NB4 (cell line): ENCODE data around the gene SETD3.
A peak's percentile ranks its signal among the peaks of the same experiment; 100 is the strongest.

Source experiments
- DNase-seq: peaks from one replicate; pipeline ENCODE4 v3.0.0; 2010; ENCODE audit warnings: low read depth
- H3K4me3 ChIP-seq: one replicate; pipeline ENCODE4 v1.5.1; 2011; ENCODE audit warnings: mild to moderate bottlenecking, low read depth, low read length, moderate library complexity
- CTCF ChIP-seq: IDR thresholded peaks from one replicate; pipeline ENCODE4 v1.5.1; 2012; ENCODE audit warnings: low read depth, low read length
- MYC ChIP-seq: IDR thresholded peaks from 2 replicates; pipeline ENCODE4 v1.6.1; 2011; ENCODE audit warnings: low read depth, low read length
- POLR2A ChIP-seq: IDR thresholded peaks from 2 replicates; pipeline ENCODE4 v1.6.1; 2011; ENCODE audit warnings: mild to moderate bottlenecking; ENCODE audit not compliant: insufficient read length; ENCODE audit errors: extremely low read depth
- TF ChIP-seq, protein P1 (sequence below): IDR thresholded peaks from 2 replicates; pipeline ENCODE4 v1.6.1; 2011; ENCODE audit warnings: low read depth, low read length

Gene SETD3

GRCh38 chr14:99422228-99423010, 58.2 kb downstream of the SETD3 start:
- DNase-seq: no peak
- H3K4me3 ChIP-seq: no peak overlapping the region
- TF ChIP-seq, protein P1, sequence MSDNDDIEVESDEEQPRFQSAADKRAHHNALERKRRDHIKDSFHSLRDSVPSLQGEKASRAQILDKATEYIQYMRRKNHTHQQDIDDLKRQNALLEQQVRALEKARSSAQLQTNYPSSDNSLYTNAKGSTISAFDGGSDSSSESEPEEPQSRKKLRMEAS: no peak
- no peak for TF ChIP-seq MYC
- TF ChIP-seq POLR2A: no peak
- TF ChIP-seq CTCF: no peak

DNA sequence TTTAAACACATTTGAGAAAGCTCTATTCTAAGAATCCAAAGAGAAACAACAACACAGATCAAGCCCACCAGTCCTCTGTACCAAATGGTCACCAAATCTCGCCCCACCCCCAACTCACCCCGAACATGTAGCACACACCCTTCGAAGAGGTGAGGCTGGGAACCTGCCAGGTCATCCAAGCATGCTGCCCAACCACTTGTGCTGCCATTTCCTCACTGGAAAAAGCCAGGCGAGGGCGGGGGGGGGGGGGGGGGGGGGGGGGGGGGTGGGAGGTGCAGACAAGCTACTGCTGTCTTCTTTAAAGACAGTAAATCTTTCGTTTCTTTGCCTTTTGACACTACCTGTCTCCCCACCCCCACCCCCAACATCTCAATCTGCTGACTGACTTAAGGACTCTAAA, 59.9 kb downstream of the SETD3 start:
- peak; percentile 17 for DNase-seq
- TF ChIP-seq MYC (no peak), POLR2A (no peak), CTCF (no peak)
- TF ChIP-seq, protein P1: no peak
- no peak overlapping the region for H3K4me3 ChIP-seq

DNA sequence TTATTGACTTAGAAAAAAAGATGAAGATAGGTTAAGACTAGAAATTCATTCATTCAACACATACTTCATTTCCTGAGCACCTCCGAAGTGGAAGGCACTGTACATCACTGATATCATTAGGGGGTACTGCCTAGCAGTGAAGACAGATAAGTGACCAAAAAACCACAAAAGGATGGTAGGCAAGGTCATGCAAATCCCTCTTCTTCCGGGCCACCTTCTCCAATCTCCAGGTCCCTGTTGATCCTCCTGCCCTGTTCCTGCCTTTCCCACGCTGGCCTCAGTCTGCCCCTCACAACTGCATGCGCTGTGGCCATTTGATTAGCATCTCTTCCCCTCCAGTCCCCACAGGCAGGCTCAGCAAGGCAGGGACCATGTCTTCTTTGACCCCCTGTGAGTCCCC, 60.8 kb downstream of the SETD3 start:
- H3K4me3 ChIP-seq: no peak overlapping the region
- no peak for TF ChIP-seq POLR2A
- TF ChIP-seq CTCF: no peak
- TF ChIP-seq, protein P1: no peak
- no peak for TF ChIP-seq MYC
- DNase-seq: no peak

GRCh38 chr14:99418242-99418641, 62.4 kb downstream of the SETD3 start:
- no peak for DNase-seq
- H3K4me3 ChIP-seq: no peak overlapping the region
- TF ChIP-seq MYC (no peak), POLR2A (no peak), CTCF (no peak)
- TF ChIP-seq, protein P1: no peak

- TF ChIP-seq MYC (no peak), CTCF (no peak), POLR2A (no peak)
- TF ChIP-seq, protein P1: no peak
- no peak for DNase-seq
- no peak overlapping the region for H3K4me3 ChIP-seq
These were observed 63.8 kb downstream of the SETD3 start for GRCh38 chr14:99416909-99417308.
